ENCODE results near the gene GALNT10.

The GALNT10 gene

DNA sequence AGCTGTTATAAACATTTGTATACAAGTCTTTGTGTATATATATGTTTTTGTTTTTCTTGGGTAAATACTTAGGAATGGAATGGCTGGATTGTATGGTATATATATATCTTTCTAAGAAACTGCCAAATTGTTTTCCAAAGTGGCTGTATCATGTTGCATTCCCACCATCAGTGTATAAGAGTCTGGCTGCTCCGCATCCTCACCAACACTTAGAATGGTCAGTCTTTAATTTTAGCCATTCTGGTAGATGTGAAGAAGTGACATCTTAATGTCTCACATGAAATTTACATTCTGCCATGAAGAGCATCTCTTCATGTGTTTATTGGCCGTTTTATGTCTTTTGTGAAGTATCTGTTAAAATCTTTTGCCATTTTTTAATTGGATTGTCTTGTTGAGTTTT, 31.9 kb downstream of the GALNT10 start:
- Histone ChIP-seq H3K4me1 (ENCODE audit: control insufficient read depth, insufficient read depth, low read length) (peaks cover 28% of the 10 kb centered on the region), H3K27me3 (ENCODE audit: control insufficient read depth, insufficient read depth, low read length) (no peaks in the 10 kb centered on the region), H3K36me3 (ENCODE audit: insufficient read depth, low read length) (peaks cover 29% of the 10 kb centered on the region), H3K9ac (ENCODE audit: low read depth, low read length) (peak overlapping the region; percentile 69), H3K9me3 (replicated peaks; ENCODE audit: low read length) (no peaks in the 10 kb centered on the region), H3K4me3 (ENCODE audit: low read length) (no peak overlapping the region), H3K4me2 (ENCODE audit: low read length) (no peak overlapping the region)

DNA sequence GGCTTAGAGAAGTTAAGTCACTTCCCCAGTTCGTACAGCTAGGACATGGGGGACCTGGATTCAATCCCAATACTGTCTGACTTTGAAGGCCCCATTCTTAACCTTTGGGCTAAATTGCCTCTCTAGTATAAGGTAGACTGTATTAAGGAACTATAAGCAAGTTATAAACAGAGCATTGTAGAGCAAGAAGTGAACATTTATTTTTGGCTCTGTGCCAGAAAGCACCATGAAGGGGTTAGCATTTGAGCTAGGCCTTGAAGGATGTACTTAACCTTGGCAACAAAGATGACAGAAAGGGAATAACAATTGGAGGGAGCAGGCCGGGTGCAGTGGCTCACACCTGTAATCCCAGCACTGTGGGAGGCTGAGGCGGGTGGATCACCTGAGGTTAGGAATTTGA, 32.8 kb downstream of the GALNT10 start:
- Histone ChIP-seq H3K4me2 (ENCODE audit: low read length) (no peak overlapping the region), H3K9me3 (replicated peaks; ENCODE audit: low read length) (no peaks in the 10 kb centered on the region), H3K9ac (ENCODE audit: low read depth, low read length) (no peak overlapping the region), H3K36me3 (ENCODE audit: insufficient read depth, low read length) (peaks cover 29% of the 10 kb centered on the region), H3K4me1 (ENCODE audit: control insufficient read depth, insufficient read depth, low read length) (peaks cover 28% of the 10 kb centered on the region), H3K4me3 (ENCODE audit: low read length) (no peak overlapping the region), H3K27me3 (ENCODE audit: control insufficient read depth, insufficient read depth, low read length) (no peaks in the 10 kb centered on the region)

DNA sequence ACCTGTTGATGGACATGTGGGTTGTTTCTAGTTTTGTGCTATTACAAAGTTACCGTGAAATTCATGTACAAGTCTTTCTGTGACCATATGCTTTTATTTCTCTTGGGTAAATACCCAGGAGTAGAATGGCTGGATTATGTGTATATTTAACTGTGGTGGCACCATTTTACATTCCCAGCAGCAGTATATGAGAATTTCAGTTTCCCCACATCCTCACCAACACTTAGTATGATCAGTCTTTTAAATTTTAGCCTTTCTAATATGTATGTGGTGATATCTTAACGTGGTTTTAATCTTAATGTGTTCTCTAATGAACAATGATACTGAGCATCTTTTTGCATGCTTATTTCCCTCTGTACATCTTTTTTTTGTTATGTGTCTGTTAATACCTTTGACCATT, 36.6 kb downstream of the GALNT10 start:
- H3K36me3 ChIP-seq (ENCODE audit: insufficient read depth, low read length): peaks cover 24% of the 10 kb centered on the region
- no peak overlapping the region for H3K4me3 ChIP-seq (ENCODE audit: low read length)
- H3K27me3 ChIP-seq (ENCODE audit: control insufficient read depth, insufficient read depth, low read length): no peaks in the 10 kb centered on the region
- H3K4me1 ChIP-seq (ENCODE audit: control insufficient read depth, insufficient read depth, low read length): peaks cover 6% of the 10 kb centered on the region
- no peaks in the 10 kb centered on the region for H3K9me3 ChIP-seq (replicated peaks; ENCODE audit: low read length)
- H3K9ac ChIP-seq (ENCODE audit: low read depth, low read length): no peak overlapping the region
- H3K4me2 ChIP-seq (ENCODE audit: low read length): no peak overlapping the region

DNA sequence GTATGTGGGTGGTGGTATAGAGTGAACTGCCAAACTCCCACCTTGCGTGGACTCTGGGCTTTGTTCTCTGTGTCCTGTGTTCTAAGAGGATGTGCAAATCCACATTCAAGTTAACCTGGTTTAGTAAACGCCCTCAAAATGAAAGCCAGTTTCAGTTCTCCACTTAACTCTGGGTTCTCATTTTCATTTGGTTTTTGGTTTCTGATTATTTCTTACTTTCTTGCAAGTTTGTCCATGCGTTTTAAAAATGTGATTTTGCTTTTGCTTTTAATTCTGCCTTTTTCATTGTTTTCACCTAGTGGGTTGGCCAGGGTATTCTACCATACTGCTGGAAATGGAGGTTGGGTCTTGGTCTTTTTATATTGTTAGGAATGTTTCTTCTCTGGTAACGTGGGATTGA, 38.2 kb downstream of the GALNT10 start:
- Histone ChIP-seq H3K4me2 (ENCODE audit: low read length) (no peak overlapping the region), H3K36me3 (ENCODE audit: insufficient read depth, low read length) (peaks cover 21% of the 10 kb centered on the region), H3K27me3 (ENCODE audit: control insufficient read depth, insufficient read depth, low read length) (no peaks in the 10 kb centered on the region), H3K4me3 (ENCODE audit: low read length) (no peak overlapping the region), H3K4me1 (ENCODE audit: control insufficient read depth, insufficient read depth, low read length) (no peaks in the 10 kb centered on the region), H3K9ac (ENCODE audit: low read depth, low read length) (no peak overlapping the region), H3K9me3 (replicated peaks; ENCODE audit: low read length) (no peaks in the 10 kb centered on the region)

DNA sequence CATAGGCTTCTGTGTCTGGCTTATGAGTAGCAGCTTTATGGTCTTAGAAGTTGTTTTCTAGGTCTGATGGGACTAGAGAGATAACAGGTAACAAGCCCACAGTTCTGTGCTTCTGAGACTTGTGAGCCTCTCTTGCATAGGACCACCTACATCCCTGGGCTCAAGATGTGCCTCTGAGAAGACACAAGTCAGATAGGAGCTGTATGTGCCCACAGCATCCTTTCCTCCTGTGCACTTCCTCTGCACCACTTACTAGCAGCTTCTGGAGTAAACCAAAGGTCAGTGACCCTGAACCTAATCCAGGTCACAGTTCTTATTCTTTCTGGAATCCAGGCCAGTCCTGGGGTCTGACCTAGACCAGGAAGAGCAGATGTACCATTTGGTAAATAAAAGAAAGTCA, 40.0 kb downstream of the GALNT10 start:
- no peak overlapping the region for H3K4me3 ChIP-seq (ENCODE audit: low read length)
- no peaks in the 10 kb centered on the region for H3K4me1 ChIP-seq (ENCODE audit: control insufficient read depth, insufficient read depth, low read length)
- no peaks in the 10 kb centered on the region for H3K27me3 ChIP-seq (ENCODE audit: control insufficient read depth, insufficient read depth, low read length)
- H3K4me2 ChIP-seq (ENCODE audit: low read length): no peak overlapping the region
- no peak overlapping the region for H3K9ac ChIP-seq (ENCODE audit: low read depth, low read length)
- no peaks in the 10 kb centered on the region for H3K9me3 ChIP-seq (replicated peaks; ENCODE audit: low read length)
- peaks cover 21% of the 10 kb centered on the region for H3K36me3 ChIP-seq (ENCODE audit: insufficient read depth, low read length)

DNA sequence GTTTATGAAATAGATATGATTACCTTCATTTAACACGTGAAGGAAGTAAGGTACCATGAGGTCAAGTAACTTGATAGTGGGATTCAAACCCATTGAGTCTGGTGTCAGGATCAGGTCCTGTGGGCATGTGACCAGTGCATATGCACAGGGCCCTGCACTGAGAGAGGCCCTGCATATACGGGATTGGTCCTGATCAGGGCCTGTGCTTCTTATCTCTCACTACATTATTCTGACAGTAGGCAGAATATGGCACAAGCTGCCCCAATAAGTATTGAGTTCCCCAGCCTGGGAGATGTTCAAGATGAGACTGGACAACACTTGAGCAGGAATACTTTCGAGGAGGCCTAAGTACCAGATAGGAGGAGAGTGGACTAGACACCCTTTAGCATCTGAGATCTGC, 44.0 kb downstream of the GALNT10 start:
- peaks cover 12% of the 10 kb centered on the region for H3K36me3 ChIP-seq (ENCODE audit: insufficient read depth, low read length)
- H3K27me3 ChIP-seq (ENCODE audit: control insufficient read depth, insufficient read depth, low read length): no peaks in the 10 kb centered on the region
- no peak overlapping the region for H3K4me2 ChIP-seq (ENCODE audit: low read length)
- H3K9me3 ChIP-seq (replicated peaks; ENCODE audit: low read length): no peaks in the 10 kb centered on the region
- no peaks in the 10 kb centered on the region for H3K4me1 ChIP-seq (ENCODE audit: control insufficient read depth, insufficient read depth, low read length)
- H3K4me3 ChIP-seq (ENCODE audit: low read length): no peak overlapping the region
- H3K9ac ChIP-seq (ENCODE audit: low read depth, low read length): no peak overlapping the region

DNA sequence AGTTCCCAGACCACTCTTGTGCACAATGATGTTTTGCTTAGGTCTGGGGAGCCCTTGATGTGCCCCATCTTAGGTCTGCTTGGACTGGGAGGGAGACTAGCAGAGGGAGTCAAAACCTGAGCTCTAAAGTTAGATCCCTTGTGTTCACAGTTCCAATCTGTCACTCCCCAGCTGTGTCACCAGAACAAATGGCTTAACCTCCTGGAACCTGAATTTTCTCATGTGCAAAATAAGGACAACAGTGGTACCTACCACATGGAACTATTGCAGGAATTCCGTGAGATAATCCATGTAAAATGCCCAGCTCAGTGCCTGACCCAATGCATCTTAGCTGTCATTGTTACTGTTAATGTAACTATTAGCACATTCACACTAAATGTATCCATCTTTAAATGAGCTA, 45.5 kb downstream of the GALNT10 start:
- no peak overlapping the region for H3K9ac ChIP-seq (ENCODE audit: low read depth, low read length)
- no peaks in the 10 kb centered on the region for H3K9me3 ChIP-seq (replicated peaks; ENCODE audit: low read length)
- H3K36me3 ChIP-seq (ENCODE audit: insufficient read depth, low read length): no peaks in the 10 kb centered on the region
- H3K4me1 ChIP-seq (ENCODE audit: control insufficient read depth, insufficient read depth, low read length): no peaks in the 10 kb centered on the region
- H3K27me3 ChIP-seq (ENCODE audit: control insufficient read depth, insufficient read depth, low read length): no peaks in the 10 kb centered on the region
- H3K4me2 ChIP-seq (ENCODE audit: low read length): no peak overlapping the region
- no peak overlapping the region for H3K4me3 ChIP-seq (ENCODE audit: low read length)

DNA sequence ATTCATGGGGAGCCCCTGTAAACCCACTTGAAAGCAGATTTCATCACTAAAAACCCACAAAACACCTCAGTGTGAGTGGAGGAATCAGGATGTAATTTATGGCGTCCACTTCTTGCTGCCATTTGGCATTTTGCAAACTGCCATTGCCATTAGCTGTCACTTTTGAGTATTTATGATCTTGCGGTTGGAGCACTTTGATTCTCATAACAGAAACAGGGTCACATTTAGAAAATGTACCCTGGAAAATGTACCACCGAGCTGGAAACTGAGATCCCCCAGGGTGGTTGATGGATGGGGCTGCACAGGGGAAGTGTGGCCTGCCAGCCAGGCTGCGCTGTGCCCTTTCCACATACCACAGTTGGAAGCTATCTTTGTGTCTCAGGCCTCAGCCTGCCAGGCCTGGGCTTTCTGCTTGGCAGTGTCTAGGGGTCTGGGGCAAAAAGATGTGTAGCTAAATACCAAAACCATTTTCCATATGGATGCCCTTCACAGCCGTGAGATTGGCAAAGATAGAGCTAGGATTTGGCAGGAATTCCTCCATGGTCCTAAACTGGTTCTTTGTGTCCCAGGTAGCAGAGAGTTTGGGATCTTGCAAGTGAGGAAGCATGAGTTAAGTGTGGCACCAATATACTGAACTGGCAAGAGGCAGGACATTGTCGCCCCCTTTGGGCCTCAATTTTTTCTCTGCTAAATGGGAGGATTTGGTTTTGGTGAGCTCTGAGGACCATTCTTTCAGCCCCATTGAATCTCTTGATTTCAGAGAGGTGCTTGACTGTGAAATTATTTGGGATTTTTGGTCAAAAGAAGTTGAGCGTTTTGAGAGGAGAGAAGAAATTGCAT, 46.2 kb downstream of the GALNT10 start:
- Histone ChIP-seq H3K36me3 (ENCODE audit: insufficient read depth, low read length) (no peaks in the 10 kb centered on the region), H3K4me1 (ENCODE audit: control insufficient read depth, insufficient read depth, low read length) (no peaks in the 10 kb centered on the region), H3K9ac (ENCODE audit: low read depth, low read length) (no peak overlapping the region), H3K27me3 (ENCODE audit: control insufficient read depth, insufficient read depth, low read length) (no peaks in the 10 kb centered on the region), H3K9me3 (replicated peaks; ENCODE audit: low read length) (no peaks in the 10 kb centered on the region), H3K4me2 (ENCODE audit: low read length) (no peak overlapping the region), H3K4me3 (ENCODE audit: low read length) (no peak overlapping the region)

DNA sequence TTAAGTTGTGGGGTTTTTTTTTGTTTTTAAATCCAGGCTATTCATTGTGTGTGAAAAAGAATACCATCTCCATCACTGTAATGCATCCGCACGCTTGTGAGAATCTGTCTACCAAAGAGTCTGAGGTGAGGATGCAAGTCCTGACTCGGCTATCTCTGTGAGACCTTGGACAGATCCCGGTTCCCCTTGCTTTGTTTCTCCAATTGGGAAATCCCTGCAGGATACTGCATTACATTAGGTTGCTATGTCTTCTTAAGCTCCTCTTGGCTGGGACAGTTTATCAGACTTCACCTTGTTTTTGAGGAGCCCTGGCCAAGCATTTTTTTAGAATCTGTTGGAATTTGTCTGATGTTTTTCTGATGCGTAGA, 46.8 kb downstream of the GALNT10 start:
- no peaks in the 10 kb centered on the region for H3K27me3 ChIP-seq (ENCODE audit: control insufficient read depth, insufficient read depth, low read length)
- no peak overlapping the region for H3K9ac ChIP-seq (ENCODE audit: low read depth, low read length)
- no peak overlapping the region for H3K4me2 ChIP-seq (ENCODE audit: low read length)
- H3K9me3 ChIP-seq (replicated peaks; ENCODE audit: low read length): no peaks in the 10 kb centered on the region
- H3K36me3 ChIP-seq (ENCODE audit: insufficient read depth, low read length): no peaks in the 10 kb centered on the region
- no peak overlapping the region for H3K4me3 ChIP-seq (ENCODE audit: low read length)
- no peaks in the 10 kb centered on the region for H3K4me1 ChIP-seq (ENCODE audit: control insufficient read depth, insufficient read depth, low read length)

DNA sequence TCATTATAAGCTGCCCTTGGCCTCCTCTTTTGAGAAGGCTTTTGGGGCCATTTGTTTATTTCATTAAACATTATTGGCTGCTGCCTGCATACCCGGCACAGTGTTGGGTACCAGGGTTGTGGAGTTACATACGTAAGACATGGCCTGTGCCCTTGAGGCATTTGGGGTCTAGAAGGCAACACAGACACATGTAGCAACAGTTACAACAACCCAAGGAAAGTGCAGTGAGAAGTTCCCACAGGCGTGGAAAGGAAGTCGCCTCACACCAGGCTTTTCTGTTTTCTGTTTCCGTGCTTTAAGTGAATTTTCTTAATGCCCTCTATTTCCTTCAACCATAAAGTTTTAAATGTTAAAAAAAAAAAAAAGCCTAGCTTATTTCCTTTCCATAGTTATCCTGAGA, 47.4 kb downstream of the GALNT10 start:
- Histone ChIP-seq H3K9me3 (replicated peaks; ENCODE audit: low read length) (no peaks in the 10 kb centered on the region), H3K9ac (ENCODE audit: low read depth, low read length) (no peak overlapping the region), H3K27me3 (ENCODE audit: control insufficient read depth, insufficient read depth, low read length) (no peaks in the 10 kb centered on the region), H3K36me3 (ENCODE audit: insufficient read depth, low read length) (no peaks in the 10 kb centered on the region), H3K4me2 (ENCODE audit: low read length) (no peak overlapping the region), H3K4me3 (ENCODE audit: low read length) (no peak overlapping the region), H3K4me1 (ENCODE audit: control insufficient read depth, insufficient read depth, low read length) (no peaks in the 10 kb centered on the region)

DNA sequence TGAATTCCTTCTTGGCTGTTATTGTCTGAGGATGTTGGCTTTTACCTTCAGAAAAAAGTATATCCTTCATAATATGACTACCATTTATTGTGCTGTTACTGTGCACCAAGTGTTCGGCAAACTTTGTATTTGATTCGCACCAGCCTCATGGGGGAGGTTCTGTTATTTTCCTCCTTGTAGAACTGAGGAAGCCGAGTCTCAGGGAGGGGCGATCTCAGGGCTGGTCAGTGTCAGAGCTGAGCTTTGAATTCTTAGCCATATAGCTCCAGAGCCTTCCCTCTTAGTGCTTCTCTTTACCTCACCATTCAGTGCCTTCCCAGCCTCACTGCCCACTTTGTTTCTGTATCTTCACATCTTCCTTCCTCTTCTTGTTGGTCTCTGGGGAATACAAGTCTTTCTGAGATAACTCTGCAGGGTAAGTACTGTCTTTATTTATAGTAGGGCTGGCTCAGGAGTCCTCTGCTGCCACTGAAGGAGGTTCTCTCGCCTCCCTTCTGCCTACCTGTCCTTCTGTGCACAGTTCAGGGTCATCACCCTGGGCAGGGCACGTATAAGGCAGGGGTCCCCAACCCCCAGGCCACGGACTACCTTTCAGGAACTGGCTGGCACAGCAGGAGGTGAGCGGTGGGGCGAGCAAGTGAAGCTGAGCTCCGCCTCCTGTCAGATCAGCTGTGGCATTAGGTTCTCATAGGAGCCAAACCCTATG, 48.4 kb downstream of the GALNT10 start:
- H3K27me3 ChIP-seq (ENCODE audit: control insufficient read depth, insufficient read depth, low read length): no peaks in the 10 kb centered on the region
- no peak overlapping the region for H3K9ac ChIP-seq (ENCODE audit: low read depth, low read length)
- no peak overlapping the region for H3K4me2 ChIP-seq (ENCODE audit: low read length)
- no peaks in the 10 kb centered on the region for H3K36me3 ChIP-seq (ENCODE audit: insufficient read depth, low read length)
- no peak overlapping the region for H3K4me3 ChIP-seq (ENCODE audit: low read length)
- peaks cover 7% of the 10 kb centered on the region for H3K4me1 ChIP-seq (ENCODE audit: control insufficient read depth, insufficient read depth, low read length)
- no peaks in the 10 kb centered on the region for H3K9me3 ChIP-seq (replicated peaks; ENCODE audit: low read length)

DNA sequence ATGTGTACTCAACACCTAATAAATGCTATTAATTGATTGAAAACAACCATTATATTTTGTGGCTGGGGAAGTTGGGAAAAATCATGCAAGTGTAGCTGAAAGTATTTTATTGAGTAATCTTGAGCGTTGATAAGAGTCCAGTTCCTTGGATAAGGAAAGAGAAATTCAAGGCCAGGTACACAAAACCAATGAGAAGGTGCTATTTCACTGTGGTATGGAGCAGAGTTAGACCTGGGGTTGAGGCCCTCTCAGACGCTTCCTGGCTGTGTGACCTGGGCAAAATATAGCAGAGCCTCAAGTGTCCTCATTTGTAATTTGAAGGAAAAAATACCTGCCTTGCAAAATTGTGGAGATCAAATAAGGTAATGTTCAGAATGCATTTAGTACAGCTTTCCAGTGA, 50.1 kb downstream of the GALNT10 start:
- H3K4me3 ChIP-seq (ENCODE audit: low read length): no peak overlapping the region
- no peaks in the 10 kb centered on the region for H3K36me3 ChIP-seq (ENCODE audit: insufficient read depth, low read length)
- no peaks in the 10 kb centered on the region for H3K9me3 ChIP-seq (replicated peaks; ENCODE audit: low read length)
- no peaks in the 10 kb centered on the region for H3K27me3 ChIP-seq (ENCODE audit: control insufficient read depth, insufficient read depth, low read length)
- no peak overlapping the region for H3K4me2 ChIP-seq (ENCODE audit: low read length)
- peaks cover 8% of the 10 kb centered on the region for H3K4me1 ChIP-seq (ENCODE audit: control insufficient read depth, insufficient read depth, low read length)
- no peak overlapping the region for H3K9ac ChIP-seq (ENCODE audit: low read depth, low read length)

Data from skeletal muscle satellite cell (primary cell).